Neural cell (in vitro differentiated cells): Measurements from ENCODE around the gene ACOT2. TPM values are rescaled to one million over a fixed set of nuclear protein-coding genes. Genes with fewer than 3 reads are reported as not detected.

Source experiments
- H2AFZ ChIP-seq: fragments of 200-600, 300-800 bp; sonication (generic), shearing (Covaris generic); 2 replicates; pipeline ENCODE4 v1.6.0; 2014; ENCODE audit warnings: low read depth, mild to moderate bottlenecking, antibody characterized with exemption, low read length, moderate library complexity
- H3F3A ChIP-seq: fragments of 200-600 bp; shearing (Covaris generic); 2 replicates; pipeline ENCODE4 v1.6.1; 2016; ENCODE audit warnings: mild to moderate bottlenecking, moderate library complexity, mixed read lengths, antibody characterized with exemption, low read length; ENCODE audit not compliant: insufficient read depth, poor library complexity, severe bottlenecking
- H3K27ac ChIP-seq: fragments of 200-600, 300-800 bp; sonication (generic), shearing (Covaris generic); 2 replicates; pipeline ENCODE4 v1.5.1; 2014; ENCODE audit warnings: mild to moderate bottlenecking, low read length, moderate library complexity
- H3K27me3 ChIP-seq: fragments of 300-800, 200-600 bp; sonication (generic), shearing (Covaris generic); 2 replicates; pipeline ENCODE4 v1.6.0; 2014; ENCODE audit warnings: mild to moderate bottlenecking, low read depth, low read length, moderate library complexity; ENCODE audit not compliant: insufficient read depth
- H3K36me3 ChIP-seq: fragments of 300-800, 200-600 bp; sonication (generic), shearing (Covaris generic); 2 replicates; pipeline ENCODE4 v1.5.1; 2014; ENCODE audit warnings: mild to moderate bottlenecking, antibody characterized with exemption, low read length, moderate library complexity; ENCODE audit not compliant: insufficient read depth
- H3K4me2 ChIP-seq: fragments of 300-800, 200-600 bp; sonication (generic), shearing (Covaris generic); 2 replicates; pipeline ENCODE4 v1.6.0; 2014; ENCODE audit warnings: mild to moderate bottlenecking, low read length
- H3K4me3 ChIP-seq: fragments of 300-800, 200-600 bp; sonication (generic), shearing (Covaris generic); 2 replicates; pipeline ENCODE4 v1.5.1; 2014; ENCODE audit warnings: mild to moderate bottlenecking, low read length, moderate library complexity
- H3K79me2 ChIP-seq: fragments of 200-600 bp; shearing (Covaris generic); replicated peaks from 2 replicates; pipeline ENCODE4 v1.6.0; 2014; ENCODE audit warnings: mild to moderate bottlenecking, low read length, moderate library complexity; ENCODE audit not compliant: insufficient read depth
- H3K9ac ChIP-seq: fragments of 300-800, 200-600 bp; sonication (generic), shearing (Covaris generic); 2 replicates; pipeline ENCODE4 v1.6.1; 2016; ENCODE audit warnings: mild to moderate bottlenecking, low read length, mixed read lengths
- H3K9me2 ChIP-seq: fragments of 200-600 bp; shearing (Covaris generic); 2 replicates; pipeline ENCODE4 v1.6.1; 2016; ENCODE audit warnings: mild to moderate bottlenecking, low read length, mixed read lengths; ENCODE audit not compliant: insufficient read depth
- H3K9me3 ChIP-seq: fragments of 200-600, 300-800 bp; sonication (generic), shearing (Covaris generic); 2 replicates; pipeline ENCODE4 v1.6.1; 2016; ENCODE audit warnings: mild to moderate bottlenecking, mixed run types, low read length, moderate library complexity, mixed read lengths
- H4K20me1 ChIP-seq: fragments of 200-600 bp; shearing (Covaris generic); 2 replicates; pipeline ENCODE4 v1.6.1; 2016; ENCODE audit warnings: mild to moderate bottlenecking, mixed run types; ENCODE audit not compliant: insufficient read depth
- CTCF ChIP-seq: fragments of 450-650 bp; IDR thresholded peaks from 2 replicates; pipeline ENCODE4 v1.5.1; 2014; ENCODE audit warnings: antibody characterized with exemption, mild to moderate bottlenecking, moderate library complexity; ENCODE audit not compliant: poor library complexity, severe bottlenecking
- EP300 ChIP-seq: fragments of 450-650 bp; conservative IDR thresholded peaks from 2 replicates; pipeline ENCODE4 v1.6.1; 2014; ENCODE audit warnings: antibody characterized with exemption, mild to moderate bottlenecking, moderate library complexity; ENCODE audit not compliant: poor library complexity, severe bottlenecking
- EZH2 ChIP-seq: fragments of 200-600, 300-800 bp; shearing (Covaris generic), sonication (generic); IDR thresholded peaks from 2 replicates; pipeline ENCODE4 v1.6.1; 2014; ENCODE audit warnings: antibody characterized with exemption, low read length, borderline replicate concordance, mild to moderate bottlenecking; ENCODE audit not compliant: insufficient read depth, poor library complexity, severe bottlenecking
- MXI1 ChIP-seq: fragments of 450-650 bp; conservative IDR thresholded peaks from 2 replicates; pipeline ENCODE4 v1.6.1; 2014; ENCODE audit warnings: antibody characterized with exemption, mild to moderate bottlenecking; ENCODE audit not compliant: poor library complexity, severe bottlenecking
- POLR2AphosphoS5 ChIP-seq: IDR thresholded peaks from 2 replicates; pipeline ENCODE4 v1.6.1; 2012
- RAD21 ChIP-seq: fragments of 450-650 bp; conservative IDR thresholded peaks from 2 replicates; pipeline ENCODE4 v1.6.1; 2014; ENCODE audit warnings: antibody characterized with exemption, mild to moderate bottlenecking, moderate library complexity
- REST ChIP-seq: IDR thresholded peaks from 2 replicates; pipeline ENCODE4 v1.6.1; 2012; ENCODE audit warnings: borderline replicate concordance
- SMC3 ChIP-seq: fragments of 450-650 bp; conservative IDR thresholded peaks from 2 replicates; pipeline ENCODE4 v1.6.1; 2014; ENCODE audit warnings: antibody characterized with exemption, mild to moderate bottlenecking, moderate library complexity; ENCODE audit not compliant: poor library complexity
- TAF1 ChIP-seq: IDR thresholded peaks from 2 replicates; pipeline ENCODE4 v1.6.1; 2012; ENCODE audit warnings: low read depth
- polyA plus RNA-seq: library from polyadenylated mRNA; depleted of rRNA; stranded (reverse); fragments of >200 nt; gene quantifications from 2 replicates; pipeline ENCODE4 v1.2.3, GENCODE V29; 2014

The ACOT2 gene
- polyA plus RNA-seq, 1 donor from 2014 or later, result 1.7 TPM

DNA sequence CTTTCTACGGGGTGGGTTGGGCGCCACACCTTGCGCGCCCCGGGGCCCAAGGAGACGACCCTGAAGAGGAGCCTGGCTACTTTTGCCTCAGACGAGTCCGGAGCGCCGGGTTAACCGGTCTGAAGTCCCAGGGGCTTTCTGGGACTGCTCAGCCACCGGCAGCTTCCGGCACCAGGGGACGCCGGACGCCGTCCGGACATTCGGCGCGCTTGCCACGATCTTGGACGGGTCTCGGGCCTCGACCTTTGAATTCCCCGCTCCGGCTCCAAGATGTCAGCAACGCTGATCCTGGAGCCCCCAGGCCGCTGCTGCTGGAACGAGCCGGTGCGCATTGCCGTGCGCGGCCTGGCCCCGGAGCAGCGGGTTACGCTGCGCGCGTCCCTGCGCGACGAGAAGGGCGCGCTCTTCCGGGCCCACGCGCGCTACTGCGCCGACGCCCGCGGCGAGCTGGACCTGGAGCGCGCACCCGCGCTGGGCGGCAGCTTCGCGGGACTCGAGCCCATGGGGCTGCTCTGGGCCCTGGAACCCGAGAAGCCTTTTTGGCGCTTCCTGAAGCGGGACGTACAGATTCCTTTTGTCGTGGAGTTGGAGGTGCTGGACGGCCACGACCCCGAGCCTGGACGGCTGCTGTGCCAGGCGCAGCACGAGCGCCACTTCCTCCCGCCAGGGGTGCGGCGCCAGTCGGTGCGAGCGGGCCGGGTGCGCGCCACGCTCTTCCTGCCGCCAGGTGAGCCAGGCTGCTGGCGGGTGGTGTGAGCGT lies 22.9 kb downstream of the ACOT2 start, which contains the start of gene ACOT4:
Gene ACOT4, plus strand, starts transcription at position 184 of the 760 bp plus-strand sequence. Its CDS starts 87 bp downstream, at position 271.
- no peak within 1 kb of the TSS for H3K4me2 ChIP-seq
- no peaks in the 10 kb centered on the region for H4K20me1 ChIP-seq
- H3K9me3 ChIP-seq, result no peaks in the 10 kb centered on the region
- no peak within 1 kb of the TSS for H3K9ac ChIP-seq
- peak within 1 kb of the TSS; percentile 63 for H3K4me3 ChIP-seq
- H3K27me3 ChIP-seq, result peaks cover 20% of the 10 kb centered on the region
- H3F3A ChIP-seq, result no peaks in the 10 kb centered on the region
- H3K36me3 ChIP-seq, result no peaks in the 10 kb centered on the region
- H2AFZ ChIP-seq, result no peak within 1 kb of the TSS
- no peaks in the 10 kb centered on the region for H3K9me2 ChIP-seq
- TF ChIP-seq POLR2AphosphoS5 (no peak), RAD21 (no peak), EP300 (no peak), EZH2 (no peak), CTCF (no peak), TAF1 (no peak), REST (no peak)
- no peak within 1 kb of the TSS for H3K27ac ChIP-seq
- no peaks in the 10 kb centered on the region for H3K79me2 ChIP-seq

DNA sequence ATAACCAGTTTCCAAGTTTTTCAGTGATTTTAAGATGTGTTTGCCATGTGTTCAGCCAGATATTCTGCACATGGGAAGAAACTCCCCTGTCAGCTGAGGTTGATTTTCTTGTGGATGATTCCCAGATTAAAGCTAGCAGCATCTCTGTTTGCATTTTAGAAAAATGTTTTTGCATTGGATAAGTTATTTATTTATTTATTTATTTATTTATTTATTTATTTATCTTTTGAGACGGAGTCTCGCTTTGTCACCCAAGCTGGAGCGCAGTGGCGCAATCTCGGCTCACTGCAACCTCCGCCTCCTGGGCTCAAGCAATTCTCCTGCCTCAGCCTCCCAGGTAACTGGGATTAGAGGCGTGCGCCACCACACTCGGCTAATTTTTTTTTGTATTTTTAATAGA lies 25.5 kb downstream of the ACOT2 start:
- Histone ChIP-seq H3K4me2 (no peak overlapping the region), H3K79me2 (no peaks in the 10 kb centered on the region), H3K36me3 (no peaks in the 10 kb centered on the region), H3K4me3 (no peak overlapping the region), H3F3A (no peaks in the 10 kb centered on the region), H3K9me3 (no peaks in the 10 kb centered on the region), H3K9me2 (no peaks in the 10 kb centered on the region), H3K27ac (no peak overlapping the region), H2AFZ (no peak overlapping the region), H4K20me1 (no peaks in the 10 kb centered on the region), H3K27me3 (peaks cover 20% of the 10 kb centered on the region), H3K9ac (no peak overlapping the region)
- TF ChIP-seq POLR2AphosphoS5 (no peak), SMC3 (no peak), EP300 (no peak), TAF1 (no peak), REST (no peak), RAD21 (no peak), MXI1 (no peak), CTCF (no peak)
